Common myeloid progenitor, CD34-positive (primary cell): ENCODE measurements around the gene SOHLH1.
A peak's percentile ranks its signal among the peaks of the same experiment; 100 is the strongest.

Experiments used
- CTCF ChIA-PET: fragments of 350-600 bp; sonication (Branson Sonifier 250); formaldehyde crosslinking; loops from one replicate; lab custom pipeline; 2021; ENCODE audit warnings: antibody characterized with exemption; lab: Charles Lee
- POLR2A ChIA-PET: fragments of 350-600 bp; sonication (Branson Sonifier 250); formaldehyde crosslinking; loops from one replicate; lab custom pipeline; 2021; ENCODE audit warnings: antibody characterized with exemption; lab: Charles Lee
- DNase-seq, 3 donors: peaks; one replicate each; pipeline versions ENCODE4 v3.0.0 to v3.0.0-alpha.2; 2013
- H3K27ac ChIP-seq, 2 experiments: 1 replicate in 1 of 2; 2 replicates in 1 of 2; pipeline ENCODE4 v1.7.0; 2013; ENCODE audit warnings: inconsistent platforms in 2 of 2, low read length in 2 of 2, mild to moderate bottlenecking in 2 of 2, low read depth in 1 of 2, moderate library complexity in 1 of 2; ENCODE audit not compliant: severe bottlenecking in 2 of 2, insufficient read depth in 1 of 2, poor library complexity in 1 of 2
- H3K27me3 ChIP-seq, 5 experiments: replicated peaks in 2 of 5; 1 replicate in 3 of 5; 2 replicates in 2 of 5; pipeline versions ENCODE4 v1.6.1 to v1.7.0; 2013; ENCODE audit warnings: low read length in 4 of 5, mild to moderate bottlenecking in 2 of 5, moderate library complexity in 2 of 5, inconsistent platforms in 1 of 5; ENCODE audit not compliant: insufficient read depth in 5 of 5, control insufficient read depth in 4 of 5
- H3K36me3 ChIP-seq, 4 experiments: 1 replicate in 2 of 4; 2 replicates in 2 of 4; pipeline versions ENCODE4 v1.6.1 to v1.7.0; 2013; ENCODE audit warnings: low read length in 3 of 4, control low read depth in 1 of 4, mild to moderate bottlenecking in 1 of 4; ENCODE audit not compliant: control insufficient read depth in 4 of 4, insufficient read depth in 4 of 4
- H3K4me1 ChIP-seq, 4 experiments: 1 replicate in 3 of 4; 2 replicates in 1 of 4; pipeline versions ENCODE4 v1.6.1 to v1.7.1; 2013; ENCODE audit warnings: low read length in 3 of 4, mild to moderate bottlenecking in 3 of 4, control low read depth in 1 of 4, inconsistent platforms in 1 of 4, moderate library complexity in 1 of 4; ENCODE audit not compliant: control insufficient read depth in 4 of 4, insufficient read depth in 4 of 4; ENCODE audit errors: control extremely low read depth in 1 of 4
- H3K4me3 ChIP-seq, 7 experiments: 1 replicate in 4 of 7; 2 replicates in 3 of 7; pipeline versions ENCODE4 v1.5.1 to v1.7.0; 2013; ENCODE audit warnings: mild to moderate bottlenecking in 7 of 7, low read length in 6 of 7, moderate library complexity in 6 of 7, inconsistent platforms in 2 of 7, low read depth in 2 of 7, control low read depth in 1 of 7; ENCODE audit not compliant: insufficient read depth in 4 of 7, control insufficient read depth in 1 of 7; ENCODE audit errors: extremely low read depth in 1 of 7
- H3K9me3 ChIP-seq, 5 experiments: 1 replicate in 4 of 5; 2 replicates in 1 of 5; pipeline versions ENCODE4 v1.6.1 to v1.7.1; 2013; ENCODE audit warnings: low read length in 4 of 5, mild to moderate bottlenecking in 2 of 5, inconsistent platforms in 1 of 5, low read depth in 1 of 5, moderate library complexity in 1 of 5; ENCODE audit not compliant: control insufficient read depth in 4 of 5, insufficient read depth in 2 of 5; ENCODE audit errors: control extremely low read depth in 1 of 5
- WGBS: methylation state at CpG from one replicate; pipeline ENCODE4 v1.1.5; 2013; ENCODE audit not compliant: insufficient coverage; 5-methylcytosine and 5-hydroxymethylcytosine counted together

The SOHLH1 gene

DNA sequence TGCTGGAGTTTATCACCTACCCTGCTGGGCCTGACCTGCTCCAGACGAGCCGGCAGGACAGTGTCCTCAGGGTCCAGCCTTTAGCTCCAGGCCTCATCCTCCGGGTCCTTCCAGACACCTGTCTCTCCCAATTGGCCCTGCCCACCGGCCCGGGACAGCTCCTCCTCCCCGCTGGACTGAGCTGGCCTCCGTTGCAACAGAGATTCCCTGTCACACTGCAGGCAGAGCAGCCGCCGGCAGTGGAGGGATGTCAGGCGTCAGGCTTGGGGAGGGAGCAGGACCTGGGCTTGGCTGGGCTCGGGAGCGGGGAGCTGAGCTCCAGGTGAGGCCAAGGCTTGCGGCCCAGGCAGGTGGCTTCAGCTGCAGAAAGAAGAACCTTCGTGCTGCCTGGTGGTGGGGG lies 4.4 kb upstream of the SOHLH1 start:
- no peaks in the 10 kb centered on the region for H3K36me3 ChIP-seq
- 25% methylated on average over 14 of the region's 14 CpGs for WGBS
- no peaks in the 10 kb centered on the region for H3K9me3 ChIP-seq
- DNase-seq, result no peak
- H3K4me1 ChIP-seq, result peaks cover 0 to 8% (median 5%) of the 10 kb centered on the region in 4 experiments
- no peak overlapping the region for H3K4me3 ChIP-seq
- POLR2A ChIA-PET, result interaction anchor here (0.6 kb wide), 1 partner anchor 532 kb away, joined by 3 read pairs; no protein-coding TSS in a partner anchor
- peaks cover 0 to 62% (median 16%) of the 10 kb centered on the region in 5 experiments for H3K27me3 ChIP-seq
- CTCF ChIA-PET, result interaction anchor here (1.3 kb wide), 1 partner anchor 9 kb away, joined by 5 read pairs; no protein-coding TSS in a partner anchor
- H3K27ac ChIP-seq, result no peak overlapping the region

DNA sequence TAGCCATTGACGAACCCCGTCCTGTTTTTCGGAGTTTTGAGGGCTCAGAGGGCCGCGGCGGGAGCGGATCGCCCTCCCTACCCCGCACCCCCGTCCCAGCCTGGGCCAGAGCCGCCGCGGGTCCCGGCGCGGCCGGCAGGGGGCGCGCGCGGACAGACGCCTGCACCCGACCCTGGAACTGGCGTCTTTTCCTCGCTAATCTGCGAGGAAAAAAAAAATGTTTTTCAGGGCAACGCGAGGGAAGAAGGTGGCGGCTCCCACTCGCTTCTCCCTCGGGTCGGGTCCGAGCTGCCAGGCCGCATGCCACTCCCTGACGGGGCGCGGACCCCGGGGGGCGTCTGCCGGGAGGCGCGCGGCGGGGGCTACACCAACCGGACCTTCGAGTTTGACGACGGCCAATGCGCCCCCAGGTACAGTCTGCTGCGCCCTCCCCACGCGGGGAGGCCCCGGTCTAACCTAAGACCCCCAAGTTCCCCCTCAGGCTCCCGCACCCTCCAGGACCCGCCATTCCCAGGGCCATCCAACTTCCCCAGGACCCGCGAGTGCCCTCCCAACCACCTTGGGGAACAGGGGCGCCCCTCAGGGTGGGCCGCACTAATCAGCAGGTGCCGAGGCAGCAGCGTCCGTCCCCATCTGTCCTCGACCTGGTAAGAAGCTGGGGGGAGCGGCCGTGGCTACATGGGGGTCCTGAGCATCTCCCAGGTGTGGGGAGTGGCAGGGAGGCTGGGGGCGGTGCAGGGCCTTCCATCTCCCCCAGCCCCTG lies 2.9 kb upstream of the SOHLH1 start, which contains the start of gene KCNT1:
Gene KCNT1, plus strand, starts transcription at position 227 of the 763 bp plus-strand sequence. Its CDS starts 74 bp downstream, at position 301.
- WGBS, result 15% methylated on average over 52 of the region's 66 CpGs
- CTCF ChIA-PET, result no interaction called here
- DNase-seq, result peak; percentile 22 to 60 (median 57)

DNA sequence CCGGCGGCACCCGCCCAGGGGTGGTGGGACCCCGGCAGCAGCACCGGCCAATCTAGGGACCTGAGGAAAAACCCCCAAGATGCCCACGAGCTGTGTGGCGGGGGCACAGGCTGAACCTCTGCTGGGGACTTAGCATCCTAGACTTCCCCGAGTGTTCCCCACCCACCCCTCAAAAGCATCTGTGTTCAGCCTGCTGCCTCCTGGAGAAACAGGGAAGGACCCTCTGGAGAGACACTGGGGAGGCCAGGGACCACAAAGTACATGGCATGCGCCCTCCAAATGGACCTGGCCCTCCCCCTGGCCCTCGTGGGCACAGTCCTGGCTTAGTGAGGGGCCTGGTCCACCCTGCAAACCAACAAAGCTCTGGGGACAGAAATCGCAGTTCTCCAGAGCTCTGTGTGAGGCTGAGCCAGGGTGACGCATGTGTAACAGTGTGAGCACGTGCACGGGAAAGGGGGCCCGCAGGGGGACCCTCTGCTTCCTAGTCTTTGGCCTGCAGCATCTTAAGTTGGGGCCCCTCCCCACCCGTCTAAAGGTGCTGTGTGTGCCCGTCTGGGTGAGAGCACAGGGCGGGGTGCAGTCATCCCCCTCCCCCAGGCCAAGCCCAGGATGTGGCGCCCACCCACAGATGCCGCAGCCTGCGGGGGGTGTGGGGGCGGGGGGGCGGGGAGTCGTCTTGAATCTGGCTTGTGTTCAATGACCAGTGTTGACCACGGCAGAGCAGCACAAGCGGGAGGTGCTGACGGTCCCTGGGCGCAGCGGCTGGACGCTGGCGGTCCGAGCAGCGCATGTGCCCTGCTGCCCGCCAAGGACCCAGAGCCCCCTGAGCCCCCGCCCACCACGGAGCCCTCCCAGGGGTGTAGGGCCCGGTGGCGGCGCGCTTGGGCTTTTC lies 2.0 kb upstream of the SOHLH1 start:
- no peaks in the 10 kb centered on the region for H3K9me3 ChIP-seq
- 26% methylated on average over 30 of the region's 40 CpGs for WGBS
- H3K36me3 ChIP-seq, result no peaks in the 10 kb centered on the region
- H3K4me3 ChIP-seq, result no peak overlapping the region
- peak in 2 of 3 donors; percentile 15 to 34 for DNase-seq
- H3K4me1 ChIP-seq, result peaks cover 0 to 10% (median 5%) of the 10 kb centered on the region in 4 experiments
- ChIA-PET CTCF (no interaction called here), POLR2A (no interaction called here)
- no peak overlapping the region for H3K27ac ChIP-seq
- H3K27me3 ChIP-seq, result peaks cover 0 to 66% (median 16%) of the 10 kb centered on the region in 5 experiments

More for the DNA sequence above, 2.9 kb upstream of the SOHLH1 start, which contains the start of gene KCNT1:
- POLR2A ChIA-PET, result no interaction called here
- H3K9me3 ChIP-seq, result no peaks in the 10 kb centered on the region
- peaks cover 0 to 10% (median 5%) of the 10 kb centered on the region in 4 experiments for H3K4me1 ChIP-seq
- H3K27ac ChIP-seq, result no peak within 1 kb of the TSS
- H3K4me3 ChIP-seq, result peak within 1 kb of the TSS in 1 of 7 experiments; percentile 10
- no peaks in the 10 kb centered on the region for H3K36me3 ChIP-seq
- H3K27me3 ChIP-seq, result peaks cover 0 to 63% (median 16%) of the 10 kb centered on the region in 5 experiments

DNA sequence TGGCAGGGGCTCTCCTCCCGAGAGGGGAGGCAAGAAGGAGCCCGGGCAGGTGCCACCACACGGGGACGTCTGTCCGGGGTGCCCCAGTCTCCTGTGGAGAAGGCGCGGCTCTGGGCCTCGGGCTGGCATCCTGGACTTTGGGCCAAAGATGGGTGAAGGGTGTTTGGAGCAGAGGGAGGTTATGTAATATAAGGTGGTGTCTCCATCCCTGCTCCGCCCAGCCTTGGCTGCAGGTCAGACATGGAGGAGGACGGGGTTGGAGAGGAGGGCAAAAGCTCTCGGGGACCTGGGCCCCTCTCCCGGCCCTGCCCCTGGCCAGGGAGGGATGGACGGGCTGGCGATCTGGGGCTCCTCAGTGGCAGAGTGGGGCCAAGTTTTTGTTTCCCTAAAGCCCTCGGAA lies 1.2 kb upstream of the SOHLH1 start:
- Histone ChIP-seq H3K4me3 (no peak overlapping the region), H3K9me3 (no peaks in the 10 kb centered on the region), H3K4me1 (peaks cover 0 to 10% (median 5%) of the 10 kb centered on the region in 4 experiments), H3K27me3 (peaks cover 0 to 74% (median 16%) of the 10 kb centered on the region in 5 experiments), H3K27ac (no peak overlapping the region), H3K36me3 (no peaks in the 10 kb centered on the region)
- WGBS, result 77% methylated on average over 13 of the region's 15 CpGs
- ChIA-PET POLR2A (no interaction called here), CTCF (no interaction called here)
- DNase-seq, result no peak

DNA sequence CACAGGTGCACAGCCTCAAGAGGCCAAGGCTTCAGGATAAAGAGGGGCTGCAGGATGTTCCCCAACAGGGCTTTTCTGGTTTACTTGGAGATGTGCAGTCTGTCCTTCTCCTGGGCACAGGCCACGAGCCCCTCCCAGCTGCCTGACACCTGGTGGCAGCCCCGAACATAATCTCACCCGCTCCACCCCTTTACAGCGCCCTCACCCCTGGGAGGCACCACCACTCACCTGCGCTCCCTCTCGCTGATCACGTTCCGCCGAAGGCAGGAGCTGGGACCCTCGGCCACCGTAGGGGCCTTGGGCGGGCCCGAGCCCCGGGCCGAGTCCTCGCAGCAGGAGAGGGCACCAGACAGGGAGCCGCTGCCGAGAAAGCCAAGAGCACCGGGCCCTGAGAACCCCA lies 514 bp downstream of the SOHLH1 start:
- 69% methylated on average over 18 of the region's 19 CpGs for whole genome bisulfite sequencing
- Histone ChIP-seq H3K4me3 (no peak overlapping the region), H3K27ac (no peak overlapping the region), H3K9me3 (no peaks in the 10 kb centered on the region), H3K4me1 (peaks cover 0 to 10% (median 5%) of the 10 kb centered on the region in 4 experiments), H3K27me3 (peaks cover 0 to 73% (median 18%) of the 10 kb centered on the region in 5 experiments), H3K36me3 (no peaks in the 10 kb centered on the region)
- CTCF ChIA-PET, result no interaction called here
- DNase-seq, result no peak
- POLR2A ChIA-PET, result no interaction called here

DNA sequence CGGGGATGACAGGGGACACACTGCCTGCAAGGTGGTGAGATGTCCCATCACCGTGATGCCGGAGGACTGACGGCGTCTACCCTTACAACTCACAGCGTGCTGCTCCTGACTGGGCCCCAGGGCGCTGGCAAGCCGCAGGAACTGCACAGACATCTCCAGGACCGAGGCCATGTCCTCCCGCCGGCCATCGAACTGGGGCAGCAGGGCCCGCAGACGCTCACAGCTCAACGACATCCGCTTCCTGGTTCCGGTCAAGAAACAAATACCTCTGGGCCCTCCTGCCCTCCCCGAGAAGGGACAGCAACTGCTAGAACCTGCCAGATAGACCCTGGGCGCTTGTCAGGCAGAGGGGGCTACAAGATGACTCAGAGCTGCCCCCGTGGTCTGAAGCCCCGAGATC lies 1.0 kb downstream of the SOHLH1 start:
- ChIA-PET POLR2A (no interaction called here), CTCF (no interaction called here)
- H3K36me3 ChIP-seq, result no peaks in the 10 kb centered on the region
- H3K27ac ChIP-seq, result no peak overlapping the region
- no peaks in the 10 kb centered on the region for H3K9me3 ChIP-seq
- H3K4me1 ChIP-seq, result peaks cover 0 to 10% (median 5%) of the 10 kb centered on the region in 4 experiments
- no peak overlapping the region for H3K4me3 ChIP-seq
- H3K27me3 ChIP-seq, result peaks cover 0 to 73% (median 15%) of the 10 kb centered on the region in 5 experiments
- DNase-seq, result no peak
- 86% methylated on average over 21 of the region's 21 CpGs for WGBS
